GM23248 (cell line): ENCODE measurements around the gene LMF2.
"Not testable (repeated sequence)": the region's sequence is repeated elsewhere in the genome, so short reads cannot be mapped to it uniquely, and the experiment has no call there.

Experiments
- EZH2 ChIP-seq: fragments of 200-600 bp; sonication (generic); IDR thresholded peaks from 2 replicates; pipeline ENCODE4 v1.6.1; 2018; ENCODE audit warnings: antibody characterized with exemption, mild to moderate bottlenecking; ENCODE audit not compliant: insufficient read depth, poor library complexity, severe bottlenecking
- EZH2phosphoT487 ChIP-seq: fragments of 200-600 bp; sonication (generic); IDR thresholded peaks from 2 replicates; pipeline ENCODE4 v1.6.1; 2018; ENCODE audit warnings: antibody characterized with exemption, moderate library complexity, mild to moderate bottlenecking, low read depth; ENCODE audit not compliant: insufficient read depth

DNA sequence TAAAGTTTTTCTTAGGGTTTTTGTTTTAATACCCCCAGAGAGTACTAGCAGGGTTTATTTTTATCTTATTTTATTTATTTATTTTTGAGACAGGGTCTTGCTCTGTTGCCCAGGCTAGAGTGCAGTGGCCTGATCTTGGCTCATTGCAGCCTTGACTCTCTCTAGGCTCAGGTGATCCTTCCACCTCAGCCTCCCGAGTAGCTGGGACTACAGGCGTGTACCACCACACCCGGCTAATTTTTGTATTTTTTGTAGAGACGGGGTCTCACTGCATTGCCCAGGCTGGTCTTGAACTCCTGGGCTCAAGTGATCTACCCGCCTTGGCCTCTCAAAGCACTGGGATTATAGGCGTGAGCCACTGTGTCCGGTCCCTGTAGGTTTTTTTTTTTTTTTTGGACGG is 12.7 kb upstream of the LMF2 start:
- not testable (repeated sequence) for TF ChIP-seq EZH2phosphoT487, EZH2
